PC-9 (cell line): ENCODE results near the gene B3GNT7.

Experiments used
- EZH2 ChIP-seq: fragments of 200-600 bp; sonication (generic); IDR thresholded peaks from 2 replicates; pipeline ENCODE4 v1.8.0; 2017; ENCODE audit warnings: antibody characterized with exemption, low read depth
- TF ChIP-seq, protein P1 (sequence below): fragments of 200-600 bp; sonication (generic); conservative IDR thresholded peaks from 2 replicates; pipeline ENCODE4 v1.6.1; 2017; ENCODE audit warnings: mixed run types, antibody characterized with exemption, mild to moderate bottlenecking, moderate library complexity

GRCh38 chr2:231433990-231434389 is 38.5 kb downstream of the B3GNT7 start:
- TF ChIP-seq, protein P1, sequence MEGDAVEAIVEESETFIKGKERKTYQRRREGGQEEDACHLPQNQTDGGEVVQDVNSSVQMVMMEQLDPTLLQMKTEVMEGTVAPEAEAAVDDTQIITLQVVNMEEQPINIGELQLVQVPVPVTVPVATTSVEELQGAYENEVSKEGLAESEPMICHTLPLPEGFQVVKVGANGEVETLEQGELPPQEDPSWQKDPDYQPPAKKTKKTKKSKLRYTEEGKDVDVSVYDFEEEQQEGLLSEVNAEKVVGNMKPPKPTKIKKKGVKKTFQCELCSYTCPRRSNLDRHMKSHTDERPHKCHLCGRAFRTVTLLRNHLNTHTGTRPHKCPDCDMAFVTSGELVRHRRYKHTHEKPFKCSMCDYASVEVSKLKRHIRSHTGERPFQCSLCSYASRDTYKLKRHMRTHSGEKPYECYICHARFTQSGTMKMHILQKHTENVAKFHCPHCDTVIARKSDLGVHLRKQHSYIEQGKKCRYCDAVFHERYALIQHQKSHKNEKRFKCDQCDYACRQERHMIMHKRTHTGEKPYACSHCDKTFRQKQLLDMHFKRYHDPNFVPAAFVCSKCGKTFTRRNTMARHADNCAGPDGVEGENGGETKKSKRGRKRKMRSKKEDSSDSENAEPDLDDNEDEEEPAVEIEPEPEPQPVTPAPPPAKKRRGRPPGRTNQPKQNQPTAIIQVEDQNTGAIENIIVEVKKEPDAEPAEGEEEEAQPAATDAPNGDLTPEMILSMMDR, result no peak
- TF ChIP-seq EZH2, result no peak
